HEK293T (cell line): ENCODE measurements around the gene DERA.

Experiments used
- FOXK2 ChIP-seq: fragments of 450-650 bp; IDR thresholded peaks from 2 replicates; pipeline ENCODE4 v1.6.1; 2016; ENCODE audit warnings: mild to moderate bottlenecking
- FOXM1 ChIP-seq: fragments of 450-650 bp; IDR thresholded peaks from 2 replicates; pipeline ENCODE4 v1.6.1; 2017; ENCODE audit warnings: mild to moderate bottlenecking, borderline replicate concordance
- SUZ12 ChIP-seq: fragments of 450-650 bp; IDR thresholded peaks from 2 replicates; pipeline ENCODE4 v1.6.1; 2016; ENCODE audit warnings: mild to moderate bottlenecking

GRCh38 chr12:15924956-15925355, 13.8 kb downstream of the DERA start:
- no peak for TF ChIP-seq SUZ12
- TF ChIP-seq FOXM1, result no peak
- TF ChIP-seq FOXK2, result no peak
